ENCODE data around the gene ZNF23.

The ZNF23 gene

GRCh38 chr16:71426069-71426879, 35.8 kb downstream of the ZNF23 start:
- DNase-seq (ENCODE audit: low read depth) = peak; percentile 90

- no peak for DNase-seq (ENCODE audit: low read depth)
Measured at GRCh38 chr16:71425746-71426068, 36.3 kb downstream of the ZNF23 start.

DNA sequence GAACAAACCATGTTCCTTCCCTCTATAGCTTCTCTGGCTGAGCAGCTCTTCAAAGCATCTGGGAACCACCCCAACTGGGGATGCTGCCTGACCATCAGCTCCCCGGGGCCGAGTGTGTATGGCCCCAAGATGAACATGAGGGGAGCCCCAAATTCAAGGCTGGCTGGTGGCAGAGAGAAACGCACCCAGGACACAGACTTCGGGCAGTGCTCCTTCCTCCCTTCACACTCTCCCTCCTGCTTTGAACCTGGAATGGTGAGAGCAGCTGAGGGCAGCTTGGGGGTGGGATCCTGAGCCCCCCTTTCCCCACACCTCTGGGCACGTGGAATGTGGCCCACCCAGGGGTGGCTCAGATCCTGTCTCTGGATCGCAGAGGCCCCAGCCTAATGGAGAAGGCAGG, 37.4 kb downstream of the ZNF23 start:
- no peak for DNase-seq (ENCODE audit: low read depth)

DNA sequence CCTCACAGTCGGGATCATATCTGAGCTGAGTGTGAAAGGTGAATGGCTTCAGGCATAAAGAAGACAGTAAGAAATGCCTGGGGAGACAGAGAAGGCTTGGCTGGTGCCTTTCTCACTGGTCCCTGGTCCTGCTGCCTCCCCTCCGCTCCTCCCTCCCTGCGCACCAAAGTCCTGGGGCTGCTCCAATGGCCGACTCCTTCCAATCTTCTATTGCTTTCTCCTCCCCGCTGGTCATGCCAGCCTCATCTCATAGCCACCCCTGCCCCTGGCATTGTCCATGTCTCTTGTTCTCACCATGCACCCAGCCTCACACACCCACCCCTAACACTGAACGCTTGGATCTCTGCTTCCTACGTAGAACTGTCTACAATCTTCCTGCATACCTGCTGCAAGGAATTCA, 38.2 kb downstream of the ZNF23 start:
- no peak for DNase-seq (ENCODE audit: low read depth)

DNA sequence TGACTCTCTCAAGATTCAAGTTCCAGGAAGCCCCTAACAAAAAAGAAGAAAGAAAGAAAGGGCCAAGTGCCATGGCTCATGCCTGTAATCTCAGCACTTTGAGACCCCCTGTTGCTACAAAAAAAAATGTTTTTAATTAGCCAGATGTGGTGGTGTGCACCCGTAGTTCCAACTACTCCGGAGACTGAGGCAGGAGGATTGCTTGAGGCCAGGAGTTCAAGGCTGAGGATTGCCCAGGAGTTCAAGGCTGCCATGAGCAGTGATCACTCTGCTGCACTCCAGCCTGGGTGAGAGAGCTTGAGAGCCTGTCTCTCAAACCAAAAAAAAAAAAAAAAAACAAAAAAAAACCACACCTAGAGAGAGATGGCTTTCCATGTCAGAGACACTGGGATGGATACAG, 39.0 kb downstream of the ZNF23 start:
- no peak for DNase-seq (ENCODE audit: low read depth)

DNA sequence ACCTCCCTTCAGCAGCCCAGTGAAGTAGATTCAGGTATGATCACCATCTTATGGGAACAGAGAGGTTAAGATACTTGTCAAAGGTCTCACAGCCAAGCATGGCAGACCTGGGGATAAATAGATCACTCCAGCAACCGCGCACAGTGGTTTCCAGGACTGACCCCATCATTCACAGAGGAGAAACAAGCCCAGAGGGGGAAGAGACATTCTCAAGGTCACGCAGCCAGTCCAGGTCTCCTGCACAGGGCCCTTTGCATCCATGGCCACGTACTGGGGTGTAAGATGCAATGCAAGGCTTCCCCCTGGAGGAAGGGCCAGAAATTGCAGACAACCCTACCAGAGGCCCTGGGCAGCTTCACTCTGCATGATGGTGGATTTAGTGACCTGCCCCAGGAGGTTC, 40.1 kb downstream of the ZNF23 start:
- DNase-seq (ENCODE audit: low read depth) = no peak

DNA sequence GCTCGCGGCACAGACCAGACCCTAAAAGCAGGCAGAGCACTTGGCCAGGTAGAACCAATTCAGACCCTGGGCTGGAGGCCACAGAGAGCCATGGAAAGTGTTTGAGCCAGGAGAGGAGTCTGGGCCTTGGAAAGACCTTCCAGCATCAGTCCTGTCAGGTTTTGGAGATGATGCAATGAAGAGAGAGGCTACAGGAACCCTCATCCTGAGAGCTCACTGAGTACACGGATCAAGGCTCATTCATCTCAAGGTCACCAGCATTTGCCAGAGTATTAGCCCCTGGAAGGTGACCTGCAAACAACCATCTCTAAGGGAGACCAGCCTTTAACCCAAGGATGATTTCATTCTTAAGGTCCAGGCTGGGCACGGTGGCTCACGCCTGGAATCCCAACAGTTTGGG, 48.0 kb downstream of the ZNF23 start:
- DNase-seq (ENCODE audit: low read depth) = no peak

DNA sequence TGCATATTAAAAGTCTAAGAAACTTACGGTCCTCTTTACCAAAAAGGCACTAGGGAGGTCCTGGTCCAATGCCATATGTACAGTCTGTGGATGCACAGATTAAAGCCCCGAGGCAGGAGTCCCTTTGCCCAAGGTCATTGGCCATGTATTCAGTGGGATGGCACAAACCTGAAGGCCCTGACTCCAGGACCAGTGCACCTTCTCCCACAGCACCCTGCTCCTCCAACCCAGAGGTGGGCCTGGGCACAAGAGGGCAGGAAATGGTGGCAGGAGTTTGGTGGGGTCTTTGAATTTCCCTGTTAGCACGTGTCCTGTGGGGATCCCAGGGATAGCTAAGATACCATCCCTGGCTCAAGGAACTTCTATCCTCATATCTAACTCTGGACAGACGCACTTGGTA, 48.7 kb downstream of the ZNF23 start:
- DNase-seq (ENCODE audit: low read depth) = no peak

DNA sequence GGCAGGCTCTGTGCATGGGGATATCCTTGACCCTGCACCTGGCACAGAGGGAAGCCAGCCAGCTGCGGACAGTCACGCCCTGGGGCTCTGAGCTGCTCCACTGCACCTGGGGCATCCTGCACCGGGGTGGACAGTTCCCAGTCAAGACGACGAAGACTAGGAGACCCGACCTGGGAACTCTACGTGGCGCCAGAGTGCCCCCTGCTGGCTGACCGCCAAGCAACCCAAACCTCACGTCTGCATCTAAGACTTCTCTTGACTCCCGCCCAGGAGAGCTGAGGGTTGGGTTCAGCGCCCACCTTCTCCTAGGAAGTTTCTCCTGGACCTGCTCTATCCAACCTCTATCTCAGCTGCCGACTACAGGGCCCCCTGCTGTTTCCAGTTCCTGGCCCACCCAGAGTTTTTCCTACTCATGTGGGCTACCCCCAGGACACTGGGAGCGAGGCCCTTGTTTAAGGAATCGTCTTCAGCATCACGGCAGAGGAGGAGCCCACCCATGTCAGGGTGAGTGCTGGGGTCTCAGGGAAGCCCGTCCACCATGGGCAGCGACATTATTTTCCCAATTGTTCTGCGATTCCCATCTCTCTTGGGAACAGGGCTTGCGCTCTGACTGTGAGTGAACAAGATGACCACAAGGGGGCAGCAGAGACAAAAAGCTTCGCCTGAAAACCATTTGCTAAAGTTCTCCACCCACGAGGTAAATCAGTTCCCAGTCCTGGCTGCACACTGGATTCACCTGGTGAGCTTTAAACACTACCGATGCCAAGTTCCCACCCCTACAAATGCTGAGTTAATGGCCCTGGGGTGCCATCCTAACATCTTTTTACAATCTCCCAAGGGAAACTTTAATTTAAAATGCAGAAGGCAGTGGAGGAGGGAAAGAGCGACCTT, 49.5 kb downstream of the ZNF23 start:
- DNase-seq (ENCODE audit: low read depth) = peak; percentile 58

- no peak for DNase-seq (ENCODE audit: low read depth)
Measured at GRCh38 chr16:71410146-71410545, 51.9 kb downstream of the ZNF23 start.

DNA sequence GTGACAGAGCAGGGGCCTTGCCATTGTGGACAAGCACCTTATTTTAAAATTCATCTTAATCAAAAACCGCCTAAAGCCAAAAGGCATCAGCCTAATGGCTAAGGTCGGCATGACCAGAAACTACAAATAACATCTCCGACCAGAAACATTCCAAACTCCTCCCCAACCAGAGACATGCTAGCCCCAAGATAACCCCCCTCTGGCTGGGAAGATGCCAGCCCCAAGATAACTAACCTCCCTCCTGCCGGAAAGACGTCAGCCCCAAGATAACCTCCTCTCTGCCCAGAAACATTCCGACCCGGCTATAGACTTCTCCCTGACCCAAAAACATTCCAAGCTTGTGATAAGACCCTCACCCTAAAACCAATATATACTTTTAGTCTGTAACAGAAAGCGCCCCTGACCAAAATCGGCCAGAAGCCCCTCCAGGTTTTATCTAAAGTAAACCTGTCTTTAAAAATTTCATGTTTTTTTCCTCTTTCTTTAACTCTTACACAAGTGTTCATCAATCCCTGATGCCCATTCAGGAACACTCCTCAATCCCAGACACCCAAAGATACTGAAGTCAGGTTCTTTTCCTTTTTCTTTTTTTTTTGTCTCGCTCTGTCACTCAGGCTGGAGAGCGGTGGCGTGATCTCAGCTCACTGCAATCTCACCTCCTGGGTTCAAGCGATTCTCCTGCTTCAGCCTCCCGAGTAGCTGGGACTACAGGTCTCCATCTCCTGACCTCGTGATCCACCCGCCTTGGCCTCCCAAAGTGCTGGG, 52.9 kb downstream of the ZNF23 start:
- DNase-seq (ENCODE audit: low read depth) = peak; percentile 89

DNA sequence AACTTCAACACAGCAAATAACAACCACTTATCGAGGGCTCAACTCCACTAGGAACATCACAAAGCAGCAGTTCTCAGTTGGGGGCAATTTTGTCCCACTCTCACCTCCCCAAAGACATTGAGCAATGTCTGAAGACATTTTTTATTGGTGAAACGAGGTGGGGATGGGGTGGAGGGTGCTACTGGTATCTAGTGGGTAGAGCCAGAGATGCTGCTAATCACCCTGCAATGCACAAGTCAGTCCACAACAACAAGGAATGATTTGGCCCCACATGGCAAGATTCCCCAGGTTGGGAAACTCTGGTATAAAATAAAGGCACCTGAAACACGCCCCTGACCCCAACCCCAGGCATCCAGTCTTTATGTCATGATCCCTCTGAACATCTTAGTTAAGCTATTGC, 53.5 kb downstream of the ZNF23 start:
- DNase-seq (ENCODE audit: low read depth) = peak; percentile 70

GRCh38 chr16:71407731-71408130, 54.3 kb downstream of the ZNF23 start:
- no peak for DNase-seq (ENCODE audit: low read depth)

- DNase-seq (ENCODE audit: low read depth) = no peak
Measured at GRCh38 chr16:71406724-71407123, 55.3 kb downstream of the ZNF23 start.

- DNase-seq (ENCODE audit: low read depth) = no peak
Measured at GRCh38 chr16:71406316-71406715, 55.7 kb downstream of the ZNF23 start.

DNA sequence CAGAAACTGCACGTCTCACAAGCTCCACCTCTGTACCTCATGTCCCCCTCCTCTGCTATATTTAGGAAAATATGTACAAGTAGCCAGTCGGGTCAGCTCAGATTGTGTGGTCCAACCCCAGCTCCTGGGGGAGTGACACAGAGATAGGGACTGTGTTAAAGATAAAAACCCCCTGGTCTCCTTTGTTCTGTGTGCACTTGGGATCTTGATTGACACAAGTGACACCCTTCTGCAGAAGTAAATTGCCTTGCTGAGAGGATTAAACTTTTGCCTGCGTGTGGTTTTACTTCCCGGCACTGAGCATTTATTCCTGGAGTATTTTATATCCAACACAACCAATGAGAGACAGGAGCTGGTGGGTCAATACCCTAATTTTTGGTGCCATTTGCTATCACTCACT, 57.7 kb downstream of the ZNF23 start:
- DNase-seq (ENCODE audit: low read depth) = no peak

- no peak for DNase-seq (ENCODE audit: low read depth)
Measured at GRCh38 chr16:71402674-71403073, 59.4 kb downstream of the ZNF23 start.

- no peak for DNase-seq (ENCODE audit: low read depth)
Measured at GRCh38 chr16:71402007-71402406, 60.0 kb downstream of the ZNF23 start.

DNA sequence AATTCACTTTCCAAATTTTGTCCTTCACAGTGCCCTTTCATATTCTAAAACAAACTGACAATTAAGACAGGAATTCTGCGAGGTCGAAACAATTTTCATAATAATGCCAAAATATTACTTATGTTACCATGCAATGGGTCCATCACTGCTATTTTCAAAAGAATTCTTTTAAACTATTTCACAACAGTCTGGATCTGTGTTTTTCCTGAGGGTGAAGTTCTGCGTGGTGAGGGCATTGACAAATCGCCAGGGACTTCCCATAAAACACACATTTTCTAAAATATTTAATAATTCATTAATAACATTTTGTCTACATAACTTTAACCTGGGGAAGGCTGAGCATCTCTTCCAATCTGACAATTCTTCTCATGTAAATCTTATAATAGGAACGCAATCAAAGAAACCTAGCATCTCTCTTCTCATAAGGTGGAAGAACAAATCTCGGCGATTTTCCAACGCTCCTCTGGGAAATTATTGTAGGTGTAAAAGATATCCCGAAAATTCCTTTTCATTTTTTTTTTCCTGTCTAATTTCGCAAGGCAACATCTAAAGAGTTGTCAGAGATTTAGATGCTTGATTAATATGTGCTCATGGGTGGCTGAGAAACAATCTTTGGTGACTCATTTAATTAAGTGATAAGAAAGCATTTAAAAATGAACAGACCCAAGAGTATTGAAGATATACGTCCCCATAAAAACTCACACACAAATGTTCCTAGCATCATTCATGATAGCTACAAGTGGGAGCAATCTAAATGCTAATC, 62.1 kb downstream of the ZNF23 start:
- peak; percentile 38 for DNase-seq (ENCODE audit: low read depth)
